ENCODE measurements around the gene THEM5. TPM values are rescaled to one million over a fixed set of nuclear protein-coding genes. Genes with fewer than 3 reads are reported as not detected.
"Not testable (repeated sequence)": the region's sequence is repeated elsewhere in the genome, so short reads cannot be mapped to it uniquely, and the experiment has no call there.

Gene THEM5
- total RNA-seq, 2 experiments from 2014 or later = not detected

GRCh38 chr1:151860504-151861187 is 7.1 kb upstream of the THEM5 start:
- H3K27ac Mint-ChIP-seq = no peak overlapping the region
- H3K4me1 Mint-ChIP-seq = no peaks in the 10 kb centered on the region
- H3K36me3 Mint-ChIP-seq = no peaks in the 10 kb centered on the region
- no peak overlapping the region for H3K4me3 Mint-ChIP-seq
- ATAC-seq (no peak), DNase-seq (no peak)
- CTCF ChIA-PET = no interaction called here
- no peaks in the 10 kb centered on the region for H3K9me3 Mint-ChIP-seq (ENCODE audit: low read depth)
- H3K27me3 Mint-ChIP-seq = no peaks in the 10 kb centered on the region

- no peaks in the 10 kb centered on the region for H3K4me1 Mint-ChIP-seq
- DNase-seq (no peak), ATAC-seq (no peak)
- no peaks in the 10 kb centered on the region for H3K9me3 Mint-ChIP-seq (ENCODE audit: low read depth)
- no peaks in the 10 kb centered on the region for H3K36me3 Mint-ChIP-seq
- H3K27ac Mint-ChIP-seq = no peak overlapping the region
- no peak overlapping the region for H3K4me3 Mint-ChIP-seq
- H3K27me3 Mint-ChIP-seq = no peaks in the 10 kb centered on the region
- CTCF ChIA-PET = interaction anchor here (3.1 kb wide), 1 partner anchor 11 kb away, joined by 11 read pairs; no protein-coding TSS in a partner anchor
Observed at GRCh38 chr1:151859891-151860293, 6.4 kb upstream of the THEM5 start.

- Mint-ChIP-seq H3K27ac (no peak overlapping the region), H3K36me3 (no peaks in the 10 kb centered on the region), H3K9me3 (ENCODE audit: low read depth) (no peaks in the 10 kb centered on the region), H3K27me3 (no peaks in the 10 kb centered on the region), H3K4me1 (no peaks in the 10 kb centered on the region), H3K4me3 (no peak overlapping the region)
- CTCF ChIA-PET = interaction anchor here (3.1 kb wide), 1 partner anchor 10 kb away, joined by 11 read pairs; no protein-coding TSS in a partner anchor
- DNase-seq = no peak
- ATAC-seq = no peak
Observed at GRCh38 chr1:151858886-151859665, 5.6 kb upstream of the THEM5 start.

- H3K9me3 Mint-ChIP-seq (ENCODE audit: low read depth) = no peaks in the 10 kb centered on the region
- ATAC-seq (no peak), DNase-seq (no peak)
- H3K27me3 Mint-ChIP-seq = no peaks in the 10 kb centered on the region
- no peak overlapping the region for H3K27ac Mint-ChIP-seq
- CTCF ChIA-PET = interaction anchor here (3.1 kb wide), 1 partner anchor 9 kb away, joined by 11 read pairs; no protein-coding TSS in a partner anchor
- no peaks in the 10 kb centered on the region for H3K36me3 Mint-ChIP-seq
- H3K4me1 Mint-ChIP-seq = no peaks in the 10 kb centered on the region
- no peak overlapping the region for H3K4me3 Mint-ChIP-seq
Observed at GRCh38 chr1:151858030-151858746, 4.7 kb upstream of the THEM5 start.

- no peak overlapping the region for H3K27ac Mint-ChIP-seq
- CTCF ChIA-PET = no interaction called here
- H3K4me1 Mint-ChIP-seq = no peaks in the 10 kb centered on the region
- DNase-seq (no peak), ATAC-seq (no peak)
- H3K27me3 Mint-ChIP-seq = no peaks in the 10 kb centered on the region
- H3K4me3 Mint-ChIP-seq = no peak overlapping the region
- no peaks in the 10 kb centered on the region for H3K36me3 Mint-ChIP-seq
- no peaks in the 10 kb centered on the region for H3K9me3 Mint-ChIP-seq (ENCODE audit: low read depth)
Observed at GRCh38 chr1:151855933-151856332, 2.4 kb upstream of the THEM5 start.

GRCh38 chr1:151855516-151855915 is 2.0 kb upstream of the THEM5 start:
- H3K4me3 Mint-ChIP-seq; H3K9me3 Mint-ChIP-seq (ENCODE audit: low read depth); CTCF ChIA-PET; DNase-seq; H3K27me3 Mint-ChIP-seq; H3K36me3 Mint-ChIP-seq; H3K27ac Mint-ChIP-seq; H3K4me1 Mint-ChIP-seq; ATAC-seq: not testable (repeated sequence)

- DNase-seq (no peak), ATAC-seq (no peak)
- Mint-ChIP-seq H3K9me3 (ENCODE audit: low read depth) (no peaks in the 10 kb centered on the region), H3K36me3 (no peaks in the 10 kb centered on the region), H3K4me1 (peaks cover 6% of the 10 kb centered on the region), H3K27ac (no peak overlapping the region), H3K27me3 (no peaks in the 10 kb centered on the region), H3K4me3 (no peak overlapping the region)
- CTCF ChIA-PET = interaction anchor here (1.5 kb wide), 1 partner anchor 11 kb away, joined by 5 read pairs; no protein-coding TSS in a partner anchor
Observed at GRCh38 chr1:151854658-151855057, 1.1 kb upstream of the THEM5 start.

GRCh38 chr1:151852733-151853132 is 779 bp downstream of the THEM5 start:
- DNase-seq (no peak), ATAC-seq (no peak)
- peaks cover 1% of the 10 kb centered on the region for H3K36me3 Mint-ChIP-seq
- CTCF ChIA-PET = interaction anchor here (1.4 to 2.1 kb wide), 3 partner anchors 16 to 29 kb away, joined by 3 to 5 read pairs (median 4); partner anchors contain the start of gene RORC
- H3K27ac Mint-ChIP-seq = no peak overlapping the region
- H3K4me1 Mint-ChIP-seq = peaks cover 22% of the 10 kb centered on the region
- H3K4me3 Mint-ChIP-seq = no peak overlapping the region
- H3K9me3 Mint-ChIP-seq (ENCODE audit: low read depth) = no peaks in the 10 kb centered on the region
- no peaks in the 10 kb centered on the region for H3K27me3 Mint-ChIP-seq

GRCh38 chr1:151851886-151852285 is 1.6 kb downstream of the THEM5 start:
- DNase-seq = no peak
- Mint-ChIP-seq H3K27me3 (no peaks in the 10 kb centered on the region), H3K27ac (no peak overlapping the region), H3K4me1 (peaks cover 25% of the 10 kb centered on the region), H3K9me3 (ENCODE audit: low read depth) (no peaks in the 10 kb centered on the region), H3K36me3 (peaks cover 1% of the 10 kb centered on the region), H3K4me3 (no peak overlapping the region)
- CTCF ChIA-PET = interaction anchor here (1.0 to 2.1 kb wide), 3 partner anchors 15 to 117 kb away, joined by 3 to 5 read pairs (median 3); partner anchors contain the start of gene RORC
- no peak for ATAC-seq

GRCh38 chr1:151849871-151850270 is 3.6 kb downstream of the THEM5 start:
- DNase-seq (no peak), ATAC-seq (no peak)
- Mint-ChIP-seq H3K4me1 (peaks cover 37% of the 10 kb centered on the region), H3K27me3 (no peaks in the 10 kb centered on the region), H3K27ac (no peak overlapping the region), H3K36me3 (peaks cover 4% of the 10 kb centered on the region), H3K4me3 (no peak overlapping the region), H3K9me3 (ENCODE audit: low read depth) (no peaks in the 10 kb centered on the region)
- CTCF ChIA-PET = interaction anchor here (2.5 kb wide), 1 partner anchor 9 kb away, joined by 11 read pairs; no protein-coding TSS in a partner anchor

- DNase-seq = no peak
- peaks cover 39% of the 10 kb centered on the region for H3K4me1 Mint-ChIP-seq
- ATAC-seq = no peak
- H3K4me3 Mint-ChIP-seq = no peak overlapping the region
- CTCF ChIA-PET = interaction anchor here (1.0 to 2.5 kb wide), 4 partner anchors 9 to 255 kb away, joined by 3 to 11 read pairs (median 6); partner anchors contain the start of gene C2CD4D
- no peaks in the 10 kb centered on the region for H3K9me3 Mint-ChIP-seq (ENCODE audit: low read depth)
- peaks cover 4% of the 10 kb centered on the region for H3K36me3 Mint-ChIP-seq
- H3K27me3 Mint-ChIP-seq = no peaks in the 10 kb centered on the region
- H3K27ac Mint-ChIP-seq = peak overlapping the region; percentile 83
Observed at GRCh38 chr1:151849126-151849525, 4.4 kb downstream of the THEM5 start.

GRCh38 chr1:151847867-151848596 is 5.5 kb downstream of the THEM5 start:
- Mint-ChIP-seq H3K4me1 (peaks cover 39% of the 10 kb centered on the region), H3K36me3 (peaks cover 4% of the 10 kb centered on the region), H3K9me3 (ENCODE audit: low read depth) (no peaks in the 10 kb centered on the region), H3K4me3 (no peak overlapping the region), H3K27ac (peak overlapping the region; percentile 57), H3K27me3 (no peaks in the 10 kb centered on the region)
- ATAC-seq (no peak), DNase-seq (peak; percentile 31)
- CTCF ChIA-PET = interaction anchor here (0.7 to 2.5 kb wide), 5 partner anchors 8 to 256 kb away, joined by 3 to 11 read pairs (median 4); partner anchors contain the start of gene C2CD4D

Data from activated CD8-positive, alpha-beta memory T cell treated with anti-CD3 and anti-CD28 coated beads, Interleukin-2, amount 10 ng/mL, durations not matched to agents 7 days and 5 days (primary cell).